GM23338 (cell line): ENCODE data around the gene DGCR6L. TPM values are rescaled to one million over a fixed set of nuclear protein-coding genes. Genes with fewer than 3 reads are reported as not detected.
"Not testable (repeated sequence)": the region's sequence is repeated elsewhere in the genome, so short reads cannot be mapped to it uniquely, and the experiment has no call there.

Source experiments
- ATAC-seq: fragments of 200-7000 bp; cut with Tn5 transposase; 3 replicates; pipeline ENCODE4 v1.9.1; 2020
- DNase-seq: peaks from one replicate; pipeline ENCODE4 v3.0.0-alpha.2; 2015; ENCODE audit warnings: low spot score
- H2AFZ ChIP-seq: fragments of 200-600 bp; sonication (generic); 2 replicates; pipeline ENCODE4 v1.8.0; 2016; ENCODE audit warnings: antibody characterized with exemption, mild to moderate bottlenecking, moderate library complexity
- H3F3A ChIP-seq: fragments of 200-600 bp; sonication (generic); replicated peaks from 2 replicates; pipeline ENCODE4 v1.8.0; 2017; ENCODE audit warnings: antibody characterized with exemption, mixed run types, low read depth
- H3K27ac ChIP-seq: fragments of 200-600 bp; sonication (generic); 2 replicates; pipeline ENCODE4 v1.6.1; 2016; ENCODE audit warnings: low read depth
- H3K27me3 ChIP-seq: fragments of 200-600 bp; sonication (generic); 2 replicates; pipeline ENCODE4 v1.8.0; 2016; ENCODE audit warnings: mild to moderate bottlenecking, mixed run types, moderate library complexity; ENCODE audit not compliant: insufficient read depth
- H3K36me3 ChIP-seq: fragments of 200-600 bp; sonication (generic); 2 replicates; pipeline ENCODE4 v1.8.0; 2016; ENCODE audit warnings: mild to moderate bottlenecking; ENCODE audit not compliant: insufficient read depth
- H3K4me1 ChIP-seq: fragments of 200-600 bp; sonication (generic); 2 replicates; pipeline ENCODE4 v1.8.0; 2016; ENCODE audit warnings: mild to moderate bottlenecking, moderate library complexity; ENCODE audit not compliant: insufficient read depth
- H3K4me2 ChIP-seq: fragments of 200-600 bp; sonication (generic); 2 replicates; pipeline ENCODE4 v1.7.1; 2017; ENCODE audit warnings: mixed run types
- H3K4me3 ChIP-seq: fragments of 200-600 bp; sonication (generic); 2 replicates; pipeline ENCODE4 v1.6.1; 2016; ENCODE audit warnings: mixed run types
- H3K79me2 ChIP-seq: fragments of 200-600 bp; sonication (generic); replicated peaks from 2 replicates; pipeline ENCODE4 v1.8.0; 2017; ENCODE audit warnings: mild to moderate bottlenecking; ENCODE audit not compliant: insufficient read depth
- H3K9me2 ChIP-seq: fragments of 200-600 bp; sonication (generic); 2 replicates; pipeline ENCODE4 v1.8.0; 2017; ENCODE audit not compliant: insufficient read depth
- H4K20me1 ChIP-seq: fragments of 200-600 bp; sonication (generic); replicated peaks from 2 replicates; pipeline ENCODE4 v1.8.0; 2017; ENCODE audit warnings: mild to moderate bottlenecking; ENCODE audit not compliant: insufficient read depth
- H3K27ac Mint-ChIP-seq: 2 replicates; pipeline ENCODE4 v1.8.0; 2020; ENCODE audit warnings: inconsistent platforms, mild to moderate bottlenecking, moderate library complexity, mixed read lengths
- H3K27me3 Mint-ChIP-seq: 3 replicates; pipeline ENCODE4 v1.8.0; 2022; ENCODE audit warnings: low read depth, mild to moderate bottlenecking, moderate library complexity, mixed read lengths, inconsistent platforms; ENCODE audit not compliant: insufficient read depth, poor library complexity
- H3K36me3 Mint-ChIP-seq: 3 replicates; pipeline ENCODE4 v1.8.0; 2021; ENCODE audit warnings: low read depth, mild to moderate bottlenecking, inconsistent platforms, moderate library complexity, mixed read lengths
- H3K4me1 Mint-ChIP-seq: 3 replicates; pipeline ENCODE4 v1.8.0; 2020; ENCODE audit warnings: mild to moderate bottlenecking, inconsistent platforms, mixed read lengths
- H3K4me3 Mint-ChIP-seq: 3 replicates; pipeline ENCODE4 v1.8.0; 2021; ENCODE audit warnings: moderate library complexity, mild to moderate bottlenecking, inconsistent platforms, mixed read lengths
- H3K9me3 Mint-ChIP-seq: 3 replicates; pipeline ENCODE4 v1.8.0; 2020; ENCODE audit warnings: moderate library complexity, mild to moderate bottlenecking, inconsistent platforms, mixed read lengths
- EZH2 ChIP-seq: fragments of 200-600 bp; sonication (generic); IDR thresholded peaks from one replicate; pipeline ENCODE4 v1.8.0; 2017; ENCODE audit warnings: antibody characterized with exemption, mild to moderate bottlenecking, low read depth; ENCODE audit not compliant: unreplicated experiment
- POLR2AphosphoS5 ChIP-seq: IDR thresholded peaks from 2 replicates; pipeline ENCODE4 v1.6.1; 2016; ENCODE audit warnings: antibody characterized with exemption, low read depth
- ZNF114 ChIP-seq: fragments of 250-450 bp; sonication (Bioruptor Pico); IDR thresholded peaks from 2 replicates; pipeline ENCODE4 v1.5.0; 2020; ENCODE audit warnings: mild to moderate bottlenecking, moderate library complexity
- polyA plus RNA-seq: library from polyadenylated mRNA; unstranded; fragments of >200 nt; fragmentation: Nextera tagmentation; extraction: Ambion mirVana; gene quantifications from 2 replicates; pipeline ENCODE4 v1.2.1, GENCODE V29; 2016
- total RNA-seq: library from RNA; depleted of rRNA; stranded (reverse); fragments of >200 nt; shearing (Covaris generic); gene quantifications from 2 replicates; pipeline ENCODE4 v1.2.3, GENCODE V29; 2014
- TF ChIP-seq, protein P1 (sequence below): fragments of 250-450 bp; sonication (Bioruptor Pico); IDR thresholded peaks from 2 replicates; pipeline ENCODE4 v1.5.0; 2020; ENCODE audit warnings: mild to moderate bottlenecking, moderate library complexity
- TF ChIP-seq, protein P2 (sequence below), 2 experiments: fragments of 200-600 bp in 1 of 2; sonication (generic) in 1 of 2; conservative IDR thresholded peaks; 2 replicates each; pipeline versions ENCODE4 v1.5.1 to v1.6.1; 2016 to 2017; ENCODE audit warnings: antibody characterized with exemption in 2 of 2, low read depth in 2 of 2, mild to moderate bottlenecking in 2 of 2, moderate library complexity in 1 of 2
- TF ChIP-seq, protein P3 (sequence below): IDR thresholded peaks from 2 replicates; pipeline ENCODE4 v1.6.1; 2016; ENCODE audit warnings: antibody characterized with exemption

The DGCR6L gene
- total and polyA plus RNA-seq, 2 experiments from 2014 or later, result 66.3 to 85.9 TPM

DNA sequence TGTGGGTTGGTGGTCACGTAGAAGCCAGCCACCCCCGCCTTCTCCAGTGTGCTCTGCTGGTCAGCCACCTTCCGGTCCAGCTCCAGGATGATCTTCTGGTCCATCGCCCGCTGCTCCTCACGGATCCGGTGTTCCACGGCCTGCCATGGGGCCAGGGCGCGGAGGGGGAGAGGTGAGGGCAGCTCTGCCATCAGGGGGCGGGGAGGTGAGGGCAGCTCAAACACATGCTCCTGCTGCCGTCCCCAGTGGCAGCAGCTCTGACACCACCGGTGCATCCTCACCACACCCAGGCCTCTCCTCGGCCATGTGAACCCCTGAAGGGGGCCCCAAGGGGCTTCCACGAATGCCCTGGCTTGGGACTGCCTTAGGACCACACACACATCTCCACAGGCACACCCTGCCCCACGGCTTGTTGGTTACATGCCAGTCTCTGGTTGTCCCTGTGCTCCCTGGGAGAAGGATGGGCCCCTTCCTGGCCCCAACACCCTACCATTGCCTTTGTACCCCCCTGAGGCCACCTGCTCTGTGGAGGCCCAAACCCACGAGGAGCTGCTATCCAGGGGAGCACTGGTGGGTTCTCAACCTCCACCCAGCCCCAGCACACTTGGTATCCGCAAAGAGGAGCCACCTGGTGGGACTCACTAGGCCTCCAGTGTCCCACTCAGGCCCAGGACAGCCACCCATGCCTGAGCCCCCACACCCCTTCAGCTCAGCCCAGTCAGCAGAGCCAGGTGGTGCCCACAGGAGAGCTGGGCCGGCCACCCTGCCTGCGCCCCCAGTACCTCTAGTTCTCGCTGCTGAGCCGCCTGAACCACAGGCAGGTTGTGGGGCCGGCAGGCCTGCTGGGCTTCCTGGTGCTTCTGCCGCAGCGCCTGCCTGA lies 4.3 kb downstream of the DGCR6L start:
- Mint-ChIP-seq H3K27me3 (peaks cover 5% of the 10 kb centered on the region), H3K4me1 (peaks cover 22% of the 10 kb centered on the region), H3K36me3 (no peaks in the 10 kb centered on the region; the same call in 2 of the 3 replicates), H3K27ac (no peak overlapping the region), H3K4me3 (no peak overlapping the region), H3K9me3 (no peaks in the 10 kb centered on the region; the same call in 2 of the 3 replicates)
- H3K9me2 ChIP-seq, result no peaks in the 10 kb centered on the region
- DNase-seq (no peak), ATAC-seq (no peak)
- peaks cover 8% of the 10 kb centered on the region; the same call in 1 of the 2 replicates for H3K4me1 ChIP-seq
- no peak for TF ChIP-seq ZNF114 (CRISPR knock-in tag)
- no peak for TF ChIP-seq EZH2
- TF ChIP-seq, protein P1, sequence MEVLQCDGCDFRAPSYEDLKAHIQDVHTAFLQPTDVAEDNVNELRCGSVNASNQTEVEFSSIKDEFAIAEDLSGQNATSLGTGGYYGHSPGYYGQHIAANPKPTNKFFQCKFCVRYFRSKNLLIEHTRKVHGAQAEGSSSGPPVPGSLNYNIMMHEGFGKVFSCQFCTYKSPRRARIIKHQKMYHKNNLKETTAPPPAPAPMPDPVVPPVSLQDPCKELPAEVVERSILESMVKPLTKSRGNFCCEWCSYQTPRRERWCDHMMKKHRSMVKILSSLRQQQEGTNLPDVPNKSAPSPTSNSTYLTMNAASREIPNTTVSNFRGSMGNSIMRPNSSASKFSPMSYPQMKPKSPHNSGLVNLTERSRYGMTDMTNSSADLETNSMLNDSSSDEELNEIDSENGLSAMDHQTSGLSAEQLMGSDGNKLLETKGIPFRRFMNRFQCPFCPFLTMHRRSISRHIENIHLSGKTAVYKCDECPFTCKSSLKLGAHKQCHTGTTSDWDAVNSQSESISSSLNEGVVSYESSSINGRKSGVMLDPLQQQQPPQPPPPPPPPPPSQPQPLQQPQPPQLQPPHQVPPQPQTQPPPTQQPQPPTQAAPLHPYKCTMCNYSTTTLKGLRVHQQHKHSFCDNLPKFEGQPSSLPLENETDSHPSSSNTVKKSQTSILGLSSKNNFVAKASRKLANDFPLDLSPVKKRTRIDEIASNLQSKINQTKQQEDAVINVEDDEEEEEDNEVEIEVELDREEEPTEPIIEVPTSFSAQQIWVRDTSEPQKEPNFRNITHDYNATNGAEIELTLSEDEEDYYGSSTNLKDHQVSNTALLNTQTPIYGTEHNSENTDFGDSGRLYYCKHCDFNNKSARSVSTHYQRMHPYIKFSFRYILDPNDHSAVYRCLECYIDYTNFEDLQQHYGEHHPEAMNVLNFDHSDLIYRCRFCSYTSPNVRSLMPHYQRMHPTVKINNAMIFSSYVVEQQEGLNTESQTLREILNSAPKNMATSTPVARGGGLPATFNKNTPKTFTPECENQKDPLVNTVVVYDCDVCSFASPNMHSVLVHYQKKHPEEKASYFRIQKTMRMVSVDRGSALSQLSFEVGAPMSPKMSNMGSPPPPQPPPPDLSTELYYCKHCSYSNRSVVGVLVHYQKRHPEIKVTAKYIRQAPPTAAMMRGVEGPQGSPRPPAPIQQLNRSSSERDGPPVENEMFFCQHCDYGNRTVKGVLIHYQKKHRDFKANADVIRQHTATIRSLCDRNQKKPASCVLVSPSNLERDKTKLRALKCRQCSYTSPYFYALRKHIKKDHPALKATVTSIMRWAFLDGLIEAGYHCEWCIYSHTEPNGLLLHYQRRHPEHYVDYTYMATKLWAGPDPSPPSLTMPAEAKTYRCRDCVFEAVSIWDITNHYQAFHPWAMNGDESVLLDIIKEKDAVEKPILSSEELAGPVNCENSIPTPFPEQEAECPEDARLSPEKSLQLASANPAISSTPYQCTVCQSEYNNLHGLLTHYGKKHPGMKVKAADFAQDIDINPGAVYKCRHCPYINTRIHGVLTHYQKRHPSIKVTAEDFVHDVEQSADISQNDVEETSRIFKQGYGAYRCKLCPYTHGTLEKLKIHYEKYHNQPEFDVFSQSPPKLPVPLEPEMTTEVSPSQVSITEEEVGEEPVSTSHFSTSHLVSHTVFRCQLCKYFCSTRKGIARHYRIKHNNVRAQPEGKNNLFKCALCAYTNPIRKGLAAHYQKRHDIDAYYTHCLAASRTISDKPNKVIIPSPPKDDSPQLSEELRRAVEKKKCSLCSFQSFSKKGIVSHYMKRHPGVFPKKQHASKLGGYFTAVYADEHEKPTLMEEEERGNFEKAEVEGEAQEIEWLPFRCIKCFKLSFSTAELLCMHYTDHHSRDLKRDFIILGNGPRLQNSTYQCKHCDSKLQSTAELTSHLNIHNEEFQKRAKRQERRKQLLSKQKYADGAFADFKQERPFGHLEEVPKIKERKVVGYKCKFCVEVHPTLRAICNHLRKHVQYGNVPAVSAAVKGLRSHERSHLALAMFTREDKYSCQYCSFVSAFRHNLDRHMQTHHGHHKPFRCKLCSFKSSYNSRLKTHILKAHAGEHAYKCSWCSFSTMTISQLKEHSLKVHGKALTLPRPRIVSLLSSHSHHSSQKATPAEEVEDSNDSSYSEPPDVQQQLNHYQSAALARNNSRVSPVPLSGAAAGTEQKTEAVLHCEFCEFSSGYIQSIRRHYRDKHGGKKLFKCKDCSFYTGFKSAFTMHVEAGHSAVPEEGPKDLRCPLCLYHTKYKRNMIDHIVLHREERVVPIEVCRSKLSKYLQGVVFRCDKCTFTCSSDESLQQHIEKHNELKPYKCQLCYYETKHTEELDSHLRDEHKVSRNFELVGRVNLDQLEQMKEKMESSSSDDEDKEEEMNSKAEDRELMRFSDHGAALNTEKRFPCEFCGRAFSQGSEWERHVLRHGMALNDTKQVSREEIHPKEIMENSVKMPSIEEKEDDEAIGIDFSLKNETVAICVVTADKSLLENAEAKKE (CRISPR knock-in tag), result no peak
- TF ChIP-seq POLR2AphosphoS5, result no peak
- TF ChIP-seq, protein P2, sequence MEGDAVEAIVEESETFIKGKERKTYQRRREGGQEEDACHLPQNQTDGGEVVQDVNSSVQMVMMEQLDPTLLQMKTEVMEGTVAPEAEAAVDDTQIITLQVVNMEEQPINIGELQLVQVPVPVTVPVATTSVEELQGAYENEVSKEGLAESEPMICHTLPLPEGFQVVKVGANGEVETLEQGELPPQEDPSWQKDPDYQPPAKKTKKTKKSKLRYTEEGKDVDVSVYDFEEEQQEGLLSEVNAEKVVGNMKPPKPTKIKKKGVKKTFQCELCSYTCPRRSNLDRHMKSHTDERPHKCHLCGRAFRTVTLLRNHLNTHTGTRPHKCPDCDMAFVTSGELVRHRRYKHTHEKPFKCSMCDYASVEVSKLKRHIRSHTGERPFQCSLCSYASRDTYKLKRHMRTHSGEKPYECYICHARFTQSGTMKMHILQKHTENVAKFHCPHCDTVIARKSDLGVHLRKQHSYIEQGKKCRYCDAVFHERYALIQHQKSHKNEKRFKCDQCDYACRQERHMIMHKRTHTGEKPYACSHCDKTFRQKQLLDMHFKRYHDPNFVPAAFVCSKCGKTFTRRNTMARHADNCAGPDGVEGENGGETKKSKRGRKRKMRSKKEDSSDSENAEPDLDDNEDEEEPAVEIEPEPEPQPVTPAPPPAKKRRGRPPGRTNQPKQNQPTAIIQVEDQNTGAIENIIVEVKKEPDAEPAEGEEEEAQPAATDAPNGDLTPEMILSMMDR (conservative IDR thresholded peaks at IDR 0.05; ENCODE audit: low read depth in 2 of 2), result no peak
- TF ChIP-seq, protein P3, sequence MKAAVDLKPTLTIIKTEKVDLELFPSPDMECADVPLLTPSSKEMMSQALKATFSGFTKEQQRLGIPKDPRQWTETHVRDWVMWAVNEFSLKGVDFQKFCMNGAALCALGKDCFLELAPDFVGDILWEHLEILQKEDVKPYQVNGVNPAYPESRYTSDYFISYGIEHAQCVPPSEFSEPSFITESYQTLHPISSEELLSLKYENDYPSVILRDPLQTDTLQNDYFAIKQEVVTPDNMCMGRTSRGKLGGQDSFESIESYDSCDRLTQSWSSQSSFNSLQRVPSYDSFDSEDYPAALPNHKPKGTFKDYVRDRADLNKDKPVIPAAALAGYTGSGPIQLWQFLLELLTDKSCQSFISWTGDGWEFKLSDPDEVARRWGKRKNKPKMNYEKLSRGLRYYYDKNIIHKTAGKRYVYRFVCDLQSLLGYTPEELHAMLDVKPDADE, result no peak
- H3F3A ChIP-seq, result 0 out of 2 replicates have a peak, but pooled peaks cover 2% of the 10 kb centered on the region
- H3K79me2 ChIP-seq, result peaks cover 20% of the 10 kb centered on the region
- no peak overlapping the region for H3K4me2 ChIP-seq
- H4K20me1 ChIP-seq, result 0 out of 2 replicates have a peak, but pooled peaks cover 2% of the 10 kb centered on the region
- H3K4me3 ChIP-seq, result no peak overlapping the region
- H3K27ac ChIP-seq, result no peak overlapping the region
- no peaks in the 10 kb centered on the region for H3K36me3 ChIP-seq
- H2AFZ ChIP-seq, result no peak overlapping the region
- H3K27me3 ChIP-seq, result no peaks in the 10 kb centered on the region

DNA sequence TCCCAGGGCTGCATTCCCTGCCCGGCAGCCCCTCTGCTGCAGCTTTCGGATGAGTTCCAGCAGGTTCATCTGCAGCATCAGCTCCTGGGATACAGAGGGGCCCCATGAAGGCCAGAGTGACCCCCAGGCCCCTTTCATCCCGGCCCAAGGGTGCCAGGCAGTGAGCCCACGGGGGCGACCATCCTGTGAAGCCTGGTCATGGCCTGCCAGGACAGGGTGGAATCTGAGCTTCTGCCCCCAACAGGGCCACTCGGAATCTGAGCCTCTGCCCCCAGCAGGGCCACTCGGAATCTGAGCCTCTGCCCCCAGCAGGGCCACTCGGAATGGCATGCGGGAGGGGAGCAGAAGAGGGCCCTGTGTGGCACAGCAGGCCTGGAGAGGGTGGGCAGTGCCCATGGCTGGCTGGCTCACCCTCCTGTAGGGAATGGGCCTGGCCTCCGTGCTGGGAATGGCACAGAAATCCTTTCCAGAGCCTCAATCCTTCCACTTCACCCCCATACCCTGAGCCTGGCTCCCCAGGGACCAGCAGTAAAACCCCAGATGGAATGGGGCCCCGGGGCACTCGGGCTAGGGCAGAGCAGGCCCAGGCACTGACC lies 5.0 kb downstream of the DGCR6L start:
- not testable (repeated sequence) for H3K27ac Mint-ChIP-seq

DNA sequence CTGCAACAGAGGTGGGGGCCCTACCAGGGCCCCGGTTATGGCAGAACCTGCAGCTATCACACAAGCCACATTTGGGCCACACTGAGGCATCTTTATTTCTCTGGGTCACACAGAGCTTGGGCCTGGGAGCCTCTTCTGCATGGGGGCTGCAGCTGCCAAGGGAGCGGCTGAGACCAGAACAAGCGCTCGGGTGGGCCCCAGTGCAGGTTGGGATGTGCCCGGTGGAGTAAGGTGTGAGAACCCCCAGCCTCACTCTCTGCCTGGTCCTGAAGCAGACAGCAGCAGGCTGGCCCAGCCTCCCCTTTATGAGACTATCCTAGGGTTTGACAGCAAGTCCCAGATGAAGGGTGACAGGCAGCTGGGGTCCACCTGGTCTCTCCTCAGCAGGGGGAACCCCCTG lies 5.7 kb downstream of the DGCR6L start:
- H3K27ac Mint-ChIP-seq, H3K36me3 ChIP-seq, ATAC-seq, H3K9me3 Mint-ChIP-seq, DNase-seq, H4K20me1 ChIP-seq, H3K4me3 ChIP-seq, H3K9me2 ChIP-seq, H3K4me3 Mint-ChIP-seq, H2AFZ ChIP-seq, H3K4me2 ChIP-seq, H3K27me3 ChIP-seq, H3K4me1 ChIP-seq, H3K36me3 Mint-ChIP-seq, H3F3A ChIP-seq, H3K27ac ChIP-seq, H3K27me3 Mint-ChIP-seq: not testable (repeated sequence)
- peaks cover 19% of the 10 kb centered on the region for H3K4me1 Mint-ChIP-seq
- H3K79me2 ChIP-seq, result peaks cover 20% of the 10 kb centered on the region

More for the DNA sequence above, 5.0 kb downstream of the DGCR6L start:
- not testable (repeated sequence) for H3K9me3 Mint-ChIP-seq, H3K27me3 ChIP-seq, H3K27ac ChIP-seq, H3K36me3 Mint-ChIP-seq, H3F3A ChIP-seq, H3K27me3 Mint-ChIP-seq, H2AFZ ChIP-seq, DNase-seq, H3K4me3 Mint-ChIP-seq, ATAC-seq, H4K20me1 ChIP-seq, H3K4me2 ChIP-seq, H3K9me2 ChIP-seq, H3K4me1 ChIP-seq, H3K36me3 ChIP-seq, H3K4me3 ChIP-seq
- H3K79me2 ChIP-seq, result peaks cover 20% of the 10 kb centered on the region
- peaks cover 21% of the 10 kb centered on the region for H3K4me1 Mint-ChIP-seq
